Endothelial cell of umbilical vein (primary cell): ENCODE measurements around the gene FAM186B. TPM values are rescaled to one million over a fixed set of nuclear protein-coding genes. Genes with fewer than 3 reads are reported as not detected.

ENCODE experiments used
- BruUV-seq: library from RNA; stranded (reverse); fragments of 400-500 nt; replicated peaks from 2 replicates; lab custom pipeline; 2021; lab: Mats Ljungman, UMichigan
- CTCF ChIA-PET: fragments of 300-600, 350-600 bp; sonication (Branson Sonifier 250); formaldehyde crosslinking; loops from one replicate; lab custom pipeline; 2021; ENCODE audit warnings: antibody characterized with exemption, inconsistent platforms; lab: Charles Lee
- POLR2A ChIA-PET: fragments of 300-600, 350-600 bp; sonication (Branson Sonifier 250); formaldehyde crosslinking; loops from one replicate; lab custom pipeline; 2021; ENCODE audit warnings: antibody characterized with exemption, inconsistent platforms; lab: Charles Lee
- DNase-seq: peaks from one replicate; pipeline ENCODE4 v3.0.0-alpha.2; 2011; ENCODE audit warnings: low read depth, low spot score
- FAIRE-seq: peaks from 2 replicates; lab custom pipeline; 2011; peaks lifted over from hg19 to GRCh38; lab: Jason Lieb, UNC
- H2AFZ ChIP-seq: 2 replicates; pipeline ENCODE4 v1.6.0; 2012; ENCODE audit warnings: low read depth, low read length, control low read depth, inconsistent platforms
- H3K27ac ChIP-seq: 2 replicates; pipeline ENCODE4 v1.5.1; 2011; ENCODE audit warnings: low read depth, mild to moderate bottlenecking, control low read depth, low read length, moderate library complexity; ENCODE audit not compliant: insufficient read depth
- H3K27me3 ChIP-seq, 2 experiments: 2 replicates each; pipeline versions ENCODE4 v1.6.0 to v1.6.1; 2011; ENCODE audit warnings: low read length in 2 of 2, mixed read lengths in 1 of 2; ENCODE audit not compliant: control insufficient read depth in 2 of 2, insufficient read depth in 2 of 2
- H3K36me3 ChIP-seq, 2 experiments: 2 replicates in 1 of 2; 3 replicates in 1 of 2; pipeline ENCODE4 v1.5.1; 2011; ENCODE audit warnings: low read length in 2 of 2, mild to moderate bottlenecking in 1 of 2, moderate library complexity in 1 of 2; ENCODE audit not compliant: control insufficient read depth in 2 of 2, insufficient read depth in 2 of 2; ENCODE audit errors: extremely low read depth in 1 of 2
- H3K4me1 ChIP-seq: 3 replicates; pipeline ENCODE4 v1.5.1; 2011; ENCODE audit warnings: mild to moderate bottlenecking, low read length; ENCODE audit not compliant: control insufficient read depth, insufficient read depth; ENCODE audit errors: extremely low read depth
- H3K4me2 ChIP-seq: 2 replicates; pipeline ENCODE4 v1.6.1; 2011; ENCODE audit warnings: low read length, control low read depth, mixed read lengths; ENCODE audit not compliant: insufficient read depth
- H3K4me3 ChIP-seq, 3 experiments: fragments of 200-600 bp in 1 of 3; sonication (generic), shearing (Covaris generic) in 1 of 3; replicated peaks in 1 of 3; 2 replicates each; pipeline ENCODE4 v1.5.1; 2011 to 2016; ENCODE audit warnings: control low read depth in 3 of 3, low read length in 3 of 3, mild to moderate bottlenecking in 2 of 3, inconsistent platforms in 1 of 3, low read depth in 1 of 3, moderate library complexity in 1 of 3; ENCODE audit not compliant: insufficient read depth in 1 of 3
- H3K79me2 ChIP-seq: 2 replicates; pipeline ENCODE4 v1.6.0; 2012; ENCODE audit warnings: low read length, inconsistent platforms; ENCODE audit not compliant: control insufficient read depth, insufficient read depth
- H3K9ac ChIP-seq: replicated peaks from 2 replicates; pipeline ENCODE3; 2011; ENCODE audit warnings: low read length, control low read depth; ENCODE audit not compliant: insufficient read depth; ENCODE audit errors: extremely low read depth
- H3K9me1 ChIP-seq: replicated peaks from 3 replicates; pipeline ENCODE4 v1.6.0; 2011; ENCODE audit warnings: mild to moderate bottlenecking, low read length; ENCODE audit not compliant: control insufficient read depth, insufficient read depth; ENCODE audit errors: extremely low read depth
- H3K9me3 ChIP-seq: replicated peaks from 2 replicates; pipeline ENCODE4 v1.5.1; 2012; ENCODE audit warnings: low read length, inconsistent platforms; ENCODE audit not compliant: control insufficient read depth, insufficient read depth
- H4K20me1 ChIP-seq: replicated peaks from 2 replicates; pipeline ENCODE3; 2011; ENCODE audit warnings: mild to moderate bottlenecking, low read length; ENCODE audit not compliant: control insufficient read depth, insufficient read depth; ENCODE audit errors: extremely low read depth
- EZH2 ChIP-seq: IDR thresholded peaks from 2 replicates; pipeline ENCODE4 v1.6.1; 2012; ENCODE audit warnings: borderline replicate concordance, low read depth, mild to moderate bottlenecking, moderate library complexity, low read length, inconsistent platforms; ENCODE audit not compliant: severe bottlenecking
- FOS ChIP-seq: IDR thresholded peaks from 2 replicates; pipeline ENCODE4 v1.6.1; 2011; ENCODE audit warnings: mild to moderate bottlenecking, low read length, moderate library complexity, borderline replicate concordance; ENCODE audit not compliant: insufficient read depth
- GATA2 ChIP-seq: IDR thresholded peaks from 2 replicates; pipeline ENCODE4 v1.7.0; 2011; ENCODE audit warnings: low read depth, mild to moderate bottlenecking, moderate library complexity, mixed read lengths, low read length; ENCODE audit not compliant: insufficient read length, insufficient read depth
- JUN ChIP-seq: IDR thresholded peaks from 2 replicates; pipeline ENCODE4 v1.6.1; 2011; ENCODE audit warnings: borderline replicate concordance, low read depth; ENCODE audit not compliant: insufficient read length, insufficient read depth
- MYC ChIP-seq: IDR thresholded peaks from one replicate; pipeline ENCODE4 v1.6.1; 2011; ENCODE audit warnings: mild to moderate bottlenecking, low read depth, low read length
- POLR2A ChIP-seq: IDR thresholded peaks from 2 replicates; pipeline ENCODE4 v1.6.1; 2012; ENCODE audit warnings: low read depth, mild to moderate bottlenecking, control low read depth, low read length
- POLR2AphosphoS5 ChIP-seq: IDR thresholded peaks from 2 replicates; pipeline ENCODE4 v1.6.1; 2012; ENCODE audit warnings: low read depth, mild to moderate bottlenecking, control low read depth, low read length, moderate library complexity; ENCODE audit not compliant: insufficient read depth
- dilution Hi-C: fragments of 300-500 bp; cut with MboI; formaldehyde crosslinking; loops from one replicate; pipeline ENCODE4 v1.15.0; 2019; ENCODE audit warnings: low sequenced_read_pairs; ENCODE audit not compliant: extremely low pct_ligation_motif_present
- intact Hi-C: fragments of 100-400 bp; cut with micrococcal nuclease; formaldehyde crosslinking; loops from one replicate; pipeline ENCODE4 v1.10.0; 2022
- polyA plus RNA-seq, 4 experiments: library from polyadenylated mRNA; depleted of rRNA in 3 of 4; stranded (reverse) in 3 of 4; unstranded in 1 of 4; fragments of >200 nt; gene quantifications; 2 replicates each; pipeline versions ENCODE4 v1.2.1 to v1.2.3, GENCODE V29; 2011 to 2012; ENCODE audit warnings: missing spikeins in 1 of 4
- total RNA-seq: library from RNA; stranded (reverse); gene quantifications from 2 replicates; pipeline ENCODE4 v1.2.3, GENCODE V29; 2021
- TF ChIP-seq, protein P1 (sequence below): IDR thresholded peaks from 2 replicates; pipeline ENCODE4 v1.6.1; 2011; ENCODE audit not compliant: insufficient read depth, insufficient read length
- TF ChIP-seq, protein P2 (sequence below), 2 donors: IDR thresholded peaks; 1 replicate in 1 of 2; 2 replicates in 1 of 2; pipeline ENCODE4 v1.5.1; 2011; ENCODE audit warnings: low read length in 2 of 2, mild to moderate bottlenecking in 2 of 2, moderate library complexity in 2 of 2, control low read depth in 1 of 2, inconsistent platforms in 1 of 2, low read depth in 1 of 2; ENCODE audit not compliant: insufficient read depth in 1 of 2; ENCODE audit errors: extremely low read depth in 1 of 2

Gene FAM186B
- total and polyA plus RNA-seq, 2 donors (not counting 3 experiments of a cell fraction or from before 2014, with no cell fraction given) = 0.10 to 0.33 TPM

DNA sequence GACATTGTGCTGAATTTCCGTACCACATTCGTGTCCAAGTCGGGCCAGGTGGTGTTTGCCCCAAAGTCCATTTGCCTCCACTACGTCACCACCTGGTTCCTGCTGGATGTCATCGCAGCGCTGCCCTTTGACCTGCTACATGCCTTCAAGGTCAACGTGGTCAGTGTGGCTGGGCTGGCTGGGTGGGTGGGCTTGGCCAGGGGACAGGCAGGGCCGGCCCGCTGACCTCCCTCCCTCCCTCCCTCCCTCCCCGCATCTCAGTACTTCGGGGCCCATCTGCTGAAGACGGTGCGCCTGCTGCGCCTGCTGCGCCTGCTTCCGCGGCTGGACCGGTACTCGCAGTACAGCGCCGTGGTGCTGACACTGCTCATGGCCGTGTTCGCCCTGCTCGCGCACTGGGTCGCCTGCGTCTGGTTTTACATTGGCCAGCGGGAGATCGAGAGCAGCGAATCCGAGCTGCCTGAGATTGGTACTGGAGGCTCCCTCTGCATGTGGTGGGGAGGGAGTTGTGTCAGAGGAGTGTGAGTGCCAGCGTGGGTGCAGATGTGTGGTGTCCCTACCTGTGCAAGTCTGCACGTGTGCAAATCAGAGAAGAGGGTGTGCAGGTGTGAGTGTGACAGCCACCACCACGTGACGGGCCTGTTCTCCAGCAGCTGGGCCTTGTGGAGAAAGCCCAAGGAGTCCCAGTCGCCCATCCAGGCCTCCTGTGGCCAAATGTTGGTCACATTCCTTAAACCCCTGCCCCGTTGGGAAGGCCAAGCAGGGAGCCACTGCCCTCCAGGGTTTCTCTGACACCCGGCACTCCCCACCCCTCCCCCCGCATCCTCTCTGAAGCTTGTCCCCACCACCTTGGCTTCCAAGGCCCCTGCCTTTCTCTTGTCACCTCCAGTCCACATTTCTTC lies 61.3 kb downstream of the FAM186B start:
- Histone ChIP-seq H3K9me3 (no peaks in the 10 kb centered on the region), H3K27ac (no peak overlapping the region), H3K79me2 (no peaks in the 10 kb centered on the region), H3K27me3 (peaks cover 15% of the 10 kb centered on the region in 2 experiments), H3K4me2 (no peak overlapping the region), H3K4me1 (peaks cover 3% of the 10 kb centered on the region), H3K36me3 (no peaks in the 10 kb centered on the region), H3K4me3 (no peak overlapping the region), H3K9ac (no peak overlapping the region), H2AFZ (no peak overlapping the region), H4K20me1 (no peaks in the 10 kb centered on the region), H3K9me1 (no peaks in the 10 kb centered on the region)
- POLR2A ChIA-PET = interaction anchor here (0.7 kb wide), 1 partner anchor 202 kb away, joined by 9 read pairs; no protein-coding TSS in a partner anchor
- BruUV-seq = no TSS peak
- DNase-seq (no peak), FAIRE-seq (no peak)
- TF ChIP-seq EZH2 (no peak), JUN (no peak), POLR2A (no peak), MYC (no peak), FOS (no peak), POLR2AphosphoS5 (no peak), GATA2 (no peak)
- TF ChIP-seq, protein P1, sequence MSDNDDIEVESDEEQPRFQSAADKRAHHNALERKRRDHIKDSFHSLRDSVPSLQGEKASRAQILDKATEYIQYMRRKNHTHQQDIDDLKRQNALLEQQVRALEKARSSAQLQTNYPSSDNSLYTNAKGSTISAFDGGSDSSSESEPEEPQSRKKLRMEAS = no peak
- TF ChIP-seq, protein P2, sequence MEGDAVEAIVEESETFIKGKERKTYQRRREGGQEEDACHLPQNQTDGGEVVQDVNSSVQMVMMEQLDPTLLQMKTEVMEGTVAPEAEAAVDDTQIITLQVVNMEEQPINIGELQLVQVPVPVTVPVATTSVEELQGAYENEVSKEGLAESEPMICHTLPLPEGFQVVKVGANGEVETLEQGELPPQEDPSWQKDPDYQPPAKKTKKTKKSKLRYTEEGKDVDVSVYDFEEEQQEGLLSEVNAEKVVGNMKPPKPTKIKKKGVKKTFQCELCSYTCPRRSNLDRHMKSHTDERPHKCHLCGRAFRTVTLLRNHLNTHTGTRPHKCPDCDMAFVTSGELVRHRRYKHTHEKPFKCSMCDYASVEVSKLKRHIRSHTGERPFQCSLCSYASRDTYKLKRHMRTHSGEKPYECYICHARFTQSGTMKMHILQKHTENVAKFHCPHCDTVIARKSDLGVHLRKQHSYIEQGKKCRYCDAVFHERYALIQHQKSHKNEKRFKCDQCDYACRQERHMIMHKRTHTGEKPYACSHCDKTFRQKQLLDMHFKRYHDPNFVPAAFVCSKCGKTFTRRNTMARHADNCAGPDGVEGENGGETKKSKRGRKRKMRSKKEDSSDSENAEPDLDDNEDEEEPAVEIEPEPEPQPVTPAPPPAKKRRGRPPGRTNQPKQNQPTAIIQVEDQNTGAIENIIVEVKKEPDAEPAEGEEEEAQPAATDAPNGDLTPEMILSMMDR (IDR thresholded peaks at IDR 0.05; ENCODE audit: extremely low read depth in 1 of 2, insufficient read depth in 1 of 2, low read depth in 1 of 2, low read length in 2 of 2) = no peak
- dilution Hi-C loops (no loop called here), intact Hi-C loops (no loop called here)
- CTCF ChIA-PET = interaction anchor here (0.8 to 2.1 kb wide), 4 partner anchors 185 to 213 kb away, joined by 3 to 9 read pairs (median 5); no protein-coding TSS in a partner anchor
